Measurements from ENCODE around the gene AWAT2.

Gene AWAT2

GRCh38 chrX:69993494-69993893, 56.2 kb downstream of the AWAT2 start:
- H3K27ac ChIP-seq (ENCODE audit: low read length) = no peak overlapping the region
- TF ChIP-seq EZH2 (IDR thresholded peaks at IDR 0.05; ENCODE audit: borderline replicate concordance, low read depth, low read length, severe bottlenecking) = no peak
- TF ChIP-seq, protein P1, sequence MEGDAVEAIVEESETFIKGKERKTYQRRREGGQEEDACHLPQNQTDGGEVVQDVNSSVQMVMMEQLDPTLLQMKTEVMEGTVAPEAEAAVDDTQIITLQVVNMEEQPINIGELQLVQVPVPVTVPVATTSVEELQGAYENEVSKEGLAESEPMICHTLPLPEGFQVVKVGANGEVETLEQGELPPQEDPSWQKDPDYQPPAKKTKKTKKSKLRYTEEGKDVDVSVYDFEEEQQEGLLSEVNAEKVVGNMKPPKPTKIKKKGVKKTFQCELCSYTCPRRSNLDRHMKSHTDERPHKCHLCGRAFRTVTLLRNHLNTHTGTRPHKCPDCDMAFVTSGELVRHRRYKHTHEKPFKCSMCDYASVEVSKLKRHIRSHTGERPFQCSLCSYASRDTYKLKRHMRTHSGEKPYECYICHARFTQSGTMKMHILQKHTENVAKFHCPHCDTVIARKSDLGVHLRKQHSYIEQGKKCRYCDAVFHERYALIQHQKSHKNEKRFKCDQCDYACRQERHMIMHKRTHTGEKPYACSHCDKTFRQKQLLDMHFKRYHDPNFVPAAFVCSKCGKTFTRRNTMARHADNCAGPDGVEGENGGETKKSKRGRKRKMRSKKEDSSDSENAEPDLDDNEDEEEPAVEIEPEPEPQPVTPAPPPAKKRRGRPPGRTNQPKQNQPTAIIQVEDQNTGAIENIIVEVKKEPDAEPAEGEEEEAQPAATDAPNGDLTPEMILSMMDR (IDR thresholded peaks at IDR 0.05; ENCODE audit: borderline replicate concordance, extremely low read depth, low read length, poor library complexity, severe bottlenecking) = no peak
- no peak for DNase-seq
- H3K4me1 ChIP-seq (ENCODE audit: insufficient read depth, low read length) = no peaks in the 10 kb centered on the region
- no peak overlapping the region for H3K4me3 ChIP-seq (ENCODE audit: low read depth in 1 of 2, low read length in 2 of 2)
- H3K9ac ChIP-seq (ENCODE audit: low read depth, low read length) = no peak overlapping the region
- H3K79me2 ChIP-seq (ENCODE audit: insufficient read depth, low read length) = no peaks in the 10 kb centered on the region
- no peak overlapping the region for H2AFZ ChIP-seq (ENCODE audit: low read depth, low read length)
- no peaks in the 10 kb centered on the region for H3K36me3 ChIP-seq (ENCODE audit: insufficient read depth, low read length)
- no peaks in the 10 kb centered on the region for H4K20me1 ChIP-seq (ENCODE audit: insufficient read depth, low read length)
- no peaks in the 10 kb centered on the region for H3K27me3 ChIP-seq (ENCODE audit: insufficient read depth, low read length, poor library complexity)
- H3K9me3 ChIP-seq (ENCODE audit: insufficient read depth, low read length, severe bottlenecking) = no peaks in the 10 kb centered on the region
- ATAC-seq (ENCODE audit: insufficient read depth, low read depth) = no peak
- no peak overlapping the region for H3K4me2 ChIP-seq (ENCODE audit: insufficient read depth, low read length)

GRCh38 chrX:69991685-69992084, 58.1 kb downstream of the AWAT2 start:
- Histone ChIP-seq H3K79me2 (ENCODE audit: insufficient read depth, low read length) (no peaks in the 10 kb centered on the region), H3K4me3 (ENCODE audit: low read depth in 1 of 2, low read length in 2 of 2) (no peak overlapping the region), H3K27ac (ENCODE audit: low read length) (no peak overlapping the region), H3K9me3 (ENCODE audit: insufficient read depth, low read length, severe bottlenecking) (no peaks in the 10 kb centered on the region), H3K27me3 (ENCODE audit: insufficient read depth, low read length, poor library complexity) (no peaks in the 10 kb centered on the region), H3K4me1 (ENCODE audit: insufficient read depth, low read length) (no peaks in the 10 kb centered on the region), H2AFZ (ENCODE audit: low read depth, low read length) (no peak overlapping the region), H4K20me1 (ENCODE audit: insufficient read depth, low read length) (no peaks in the 10 kb centered on the region), H3K4me2 (ENCODE audit: insufficient read depth, low read length) (no peak overlapping the region), H3K36me3 (ENCODE audit: insufficient read depth, low read length) (no peaks in the 10 kb centered on the region), H3K9ac (ENCODE audit: low read depth, low read length) (no peak overlapping the region)
- DNase-seq = no peak
- TF ChIP-seq EZH2 (IDR thresholded peaks at IDR 0.05; ENCODE audit: borderline replicate concordance, low read depth, low read length, severe bottlenecking) = no peak
- TF ChIP-seq, protein P1 (IDR thresholded peaks at IDR 0.05; ENCODE audit: borderline replicate concordance, extremely low read depth, low read length, poor library complexity, severe bottlenecking) = no peak
- ATAC-seq (ENCODE audit: insufficient read depth, low read depth) = no peak

All from DND-41 (cell line).